Mesendoderm (in vitro differentiated cells): ENCODE measurements around the gene DMP1. TPM values are rescaled to one million over a fixed set of nuclear protein-coding genes. Genes with fewer than 3 reads are reported as not detected.

Experiments used
- DNase-seq: peaks from one replicate; pipeline ENCODE4 v3.0.0; 2013
- H2AK5ac ChIP-seq: 2 replicates; pipeline ENCODE4 v1.6.1; 2013; ENCODE audit warnings: low read length, inconsistent platforms
- H2BK120ac ChIP-seq: 2 replicates; pipeline ENCODE4 v1.6.1; 2013; ENCODE audit warnings: low read depth, mild to moderate bottlenecking, low read length, moderate library complexity, mixed read lengths
- H2BK15ac ChIP-seq: replicated peaks from 2 replicates; pipeline ENCODE4 v1.6.1; 2013; ENCODE audit warnings: low read depth, mild to moderate bottlenecking, moderate library complexity
- H2BK5ac ChIP-seq: 2 replicates; pipeline ENCODE4 v1.6.1; 2013; ENCODE audit warnings: low read length, inconsistent platforms
- H3K18ac ChIP-seq: 2 replicates; pipeline ENCODE4 v1.6.1; 2013; ENCODE audit warnings: mild to moderate bottlenecking, low read length, mixed read lengths
- H3K23ac ChIP-seq: one replicate; pipeline ENCODE4 v1.6.1; 2013; ENCODE audit warnings: low read length
- H3K27ac ChIP-seq: 2 replicates; pipeline ENCODE4 v1.5.1; 2013; ENCODE audit warnings: low read depth, mild to moderate bottlenecking, inconsistent platforms, low read length, moderate library complexity
- H3K27me3 ChIP-seq: 2 replicates; pipeline ENCODE4 v1.6.1; 2013; ENCODE audit warnings: low read length, control low read depth, mild to moderate bottlenecking, inconsistent platforms; ENCODE audit not compliant: insufficient read depth, poor library complexity
- H3K36me3 ChIP-seq: 2 replicates; pipeline ENCODE4 v1.6.1; 2013; ENCODE audit warnings: low read length, inconsistent platforms; ENCODE audit not compliant: control insufficient read depth, insufficient read depth
- H3K4ac ChIP-seq: one replicate; pipeline ENCODE4 v1.6.1; 2013; ENCODE audit warnings: low read depth, mild to moderate bottlenecking, low read length, moderate library complexity
- H3K4me1 ChIP-seq: 2 replicates; pipeline ENCODE4 v1.6.1; 2013; ENCODE audit warnings: low read depth, low read length, inconsistent platforms; ENCODE audit not compliant: control insufficient read depth
- H3K4me2 ChIP-seq: 2 replicates; pipeline ENCODE4 v1.6.1; 2013; ENCODE audit warnings: low read length
- H3K4me3 ChIP-seq: 2 replicates; pipeline ENCODE4 v1.5.1; 2013; ENCODE audit warnings: mild to moderate bottlenecking, low read length
- H3K56ac ChIP-seq: one replicate; pipeline ENCODE4 v1.6.1; 2013; ENCODE audit warnings: low read length
- H3K79me1 ChIP-seq: 2 replicates; pipeline ENCODE4 v1.6.1; 2013; ENCODE audit warnings: low read length, inconsistent platforms
- H3K79me2 ChIP-seq: 2 replicates; pipeline ENCODE4 v1.6.1; 2013; ENCODE audit warnings: mild to moderate bottlenecking, low read length; ENCODE audit not compliant: control insufficient read depth, insufficient read depth
- H3K9ac ChIP-seq: 2 replicates; pipeline ENCODE4 v1.6.1; 2013; ENCODE audit warnings: low read length, inconsistent platforms
- H4K5ac ChIP-seq: one replicate; pipeline ENCODE4 v1.6.1; 2013; ENCODE audit warnings: low read length
- H4K8ac ChIP-seq: one replicate; pipeline ENCODE4 v1.6.1; 2013; ENCODE audit warnings: low read depth, mild to moderate bottlenecking, control low read depth, low read length, moderate library complexity
- WGBS: extraction: QIAGEN DNeasy Blood & Tissue Kit; methylation state at CpG from one replicate; pipeline ENCODE4 v1.1.7; 2013; ENCODE audit warnings: low lambda C conversion rate, missing lambda C conversion rate; ENCODE audit not compliant: insufficient coverage; ENCODE audit errors: extremely low coverage; 5-methylcytosine and 5-hydroxymethylcytosine counted together
- polyA plus RNA-seq, 2 experiments: library from polyadenylated mRNA; stranded (reverse); fragments of 200-250 nt; gene quantifications; one replicate each; pipeline ENCODE4 v1.2.3, GENCODE V29; 2013

Gene DMP1
- 0.20 TPM for polyA plus RNA-seq (2013, experiment 1 of 2)
- polyA plus RNA-seq (2013, experiment 2 of 2): 0.24 TPM

GRCh38 chr4:87649980-87650379 lies at the start of gene DMP1:
Gene DMP1, plus strand, starts transcription at chr4:87650280. Its CDS starts 6,213 bp downstream, at chr4:87656493.
- Histone ChIP-seq H3K9ac (no peak within 1 kb of the TSS), H3K4ac (no peak within 1 kb of the TSS), H3K27ac (no peak within 1 kb of the TSS), H3K4me3 (no peak within 1 kb of the TSS), H3K56ac (no peak within 1 kb of the TSS), H3K36me3 (no peaks in the 10 kb centered on the region), H3K79me2 (no peaks in the 10 kb centered on the region), H3K4me2 (no peak within 1 kb of the TSS), H2BK15ac (no peak within 1 kb of the TSS), H2BK120ac (no peak within 1 kb of the TSS), H4K5ac (no peak within 1 kb of the TSS), H2AK5ac (no peak within 1 kb of the TSS), H3K79me1 (no peaks in the 10 kb centered on the region), H3K23ac (no peak within 1 kb of the TSS), H3K4me1 (peaks cover 4% of the 10 kb centered on the region), H3K27me3 (no peaks in the 10 kb centered on the region), H3K18ac (peak within 1 kb of the TSS; percentile 47), H4K8ac (no peak within 1 kb of the TSS), H2BK5ac (no peak within 1 kb of the TSS)
- no peak for DNase-seq
- no CpG with 5 or more reads among the region's 3 CpGs for WGBS

- no peak overlapping the region for H3K4ac ChIP-seq
- H3K79me2 ChIP-seq: no peaks in the 10 kb centered on the region
- no peak overlapping the region for H3K9ac ChIP-seq
- no peak overlapping the region for H3K4me2 ChIP-seq
- H3K27me3 ChIP-seq: no peaks in the 10 kb centered on the region
- no peak overlapping the region for H4K8ac ChIP-seq
- H3K18ac ChIP-seq: no peak overlapping the region
- no peaks in the 10 kb centered on the region for H3K79me1 ChIP-seq
- H3K23ac ChIP-seq: no peak overlapping the region
- no peak overlapping the region for H2BK120ac ChIP-seq
- H3K4me3 ChIP-seq: no peak overlapping the region
- H3K56ac ChIP-seq: no peak overlapping the region
- DNase-seq: no peak
- no peak overlapping the region for H2BK15ac ChIP-seq
- no peaks in the 10 kb centered on the region for H3K4me1 ChIP-seq
- no peak overlapping the region for H2AK5ac ChIP-seq
- no peak overlapping the region for H2BK5ac ChIP-seq
- H4K5ac ChIP-seq: no peak overlapping the region
- no peaks in the 10 kb centered on the region for H3K36me3 ChIP-seq
- H3K27ac ChIP-seq: no peak overlapping the region
These were observed 48.7 kb upstream of the DMP1 start for GRCh38 chr4:87601361-87601760.

GRCh38 chr4:87608229-87608628 lies 41.9 kb upstream of the DMP1 start, which contains the start of gene DSPP:
Gene DSPP, plus strand, starts transcription at chr4:87608529. Its CDS starts 2,380 bp downstream, at chr4:87610909.
- Histone ChIP-seq H4K8ac (no peak within 1 kb of the TSS), H3K79me1 (no peaks in the 10 kb centered on the region), H3K27ac (no peak within 1 kb of the TSS), H3K4ac (no peak within 1 kb of the TSS), H2BK15ac (no peak within 1 kb of the TSS), H2BK120ac (no peak within 1 kb of the TSS), H3K18ac (no peak within 1 kb of the TSS), H2AK5ac (no peak within 1 kb of the TSS), H3K23ac (no peak within 1 kb of the TSS), H3K4me1 (no peaks in the 10 kb centered on the region), H3K4me3 (no peak within 1 kb of the TSS), H3K9ac (no peak within 1 kb of the TSS), H2BK5ac (no peak within 1 kb of the TSS), H3K79me2 (no peaks in the 10 kb centered on the region), H3K36me3 (no peaks in the 10 kb centered on the region), H4K5ac (no peak within 1 kb of the TSS), H3K27me3 (no peaks in the 10 kb centered on the region), H3K4me2 (no peak within 1 kb of the TSS), H3K56ac (no peak within 1 kb of the TSS)
- no CpG with 5 or more reads among the region's 4 CpGs for WGBS
- no peak for DNase-seq

GRCh38 chr4:87614292-87614890 lies 35.7 kb upstream of the DMP1 start:
- no peak overlapping the region for H3K27ac ChIP-seq
- no peaks in the 10 kb centered on the region for H3K4me1 ChIP-seq
- no CpG with 5 or more reads among the region's 4 CpGs for WGBS
- H3K4me3 ChIP-seq: no peak overlapping the region
- no peak overlapping the region for H2AK5ac ChIP-seq
- no peaks in the 10 kb centered on the region for H3K79me1 ChIP-seq
- H4K8ac ChIP-seq: no peak overlapping the region
- no peaks in the 10 kb centered on the region for H3K36me3 ChIP-seq
- H4K5ac ChIP-seq: no peak overlapping the region
- no peak overlapping the region for H3K4ac ChIP-seq
- no peak overlapping the region for H2BK15ac ChIP-seq
- H3K18ac ChIP-seq: no peak overlapping the region
- H2BK5ac ChIP-seq: no peak overlapping the region
- no peak overlapping the region for H3K56ac ChIP-seq
- no peak overlapping the region for H3K4me2 ChIP-seq
- H3K79me2 ChIP-seq: no peaks in the 10 kb centered on the region
- H3K23ac ChIP-seq: no peak overlapping the region
- no peak overlapping the region for H3K9ac ChIP-seq
- DNase-seq: no peak
- no peaks in the 10 kb centered on the region for H3K27me3 ChIP-seq
- no peak overlapping the region for H2BK120ac ChIP-seq

- H2BK15ac ChIP-seq: no peak overlapping the region
- H4K8ac ChIP-seq: no peak overlapping the region
- no peaks in the 10 kb centered on the region for H3K36me3 ChIP-seq
- no peak overlapping the region for H3K18ac ChIP-seq
- H3K9ac ChIP-seq: no peak overlapping the region
- H2AK5ac ChIP-seq: no peak overlapping the region
- H2BK5ac ChIP-seq: no peak overlapping the region
- no peaks in the 10 kb centered on the region for H3K27me3 ChIP-seq
- H3K56ac ChIP-seq: no peak overlapping the region
- H3K79me1 ChIP-seq: no peaks in the 10 kb centered on the region
- no peak overlapping the region for H2BK120ac ChIP-seq
- no peaks in the 10 kb centered on the region for H3K4me1 ChIP-seq
- no peak overlapping the region for H3K27ac ChIP-seq
- no peak overlapping the region for H3K23ac ChIP-seq
- H3K4me2 ChIP-seq: no peak overlapping the region
- H3K4me3 ChIP-seq: no peak overlapping the region
- DNase-seq: no peak
- no peak overlapping the region for H3K4ac ChIP-seq
- WGBS: no CpG with 5 or more reads among the region's 9 CpGs
- H4K5ac ChIP-seq: no peak overlapping the region
- no peaks in the 10 kb centered on the region for H3K79me2 ChIP-seq
These were observed 33.8 kb upstream of the DMP1 start for GRCh38 chr4:87616268-87616667.

GRCh38 chr4:87620086-87620485 lies 30.0 kb upstream of the DMP1 start:
- Histone ChIP-seq H3K4me1 (no peaks in the 10 kb centered on the region), H3K4me2 (no peak overlapping the region), H3K79me1 (no peaks in the 10 kb centered on the region), H3K27ac (no peak overlapping the region), H3K56ac (no peak overlapping the region), H2AK5ac (no peak overlapping the region), H3K27me3 (no peaks in the 10 kb centered on the region), H2BK5ac (no peak overlapping the region), H2BK15ac (no peak overlapping the region), H3K4ac (no peak overlapping the region), H2BK120ac (no peak overlapping the region), H3K79me2 (no peaks in the 10 kb centered on the region), H4K8ac (no peak overlapping the region), H3K4me3 (no peak overlapping the region), H4K5ac (no peak overlapping the region), H3K9ac (no peak overlapping the region), H3K36me3 (no peaks in the 10 kb centered on the region), H3K18ac (no peak overlapping the region), H3K23ac (no peak overlapping the region)
- DNase-seq: no peak
- WGBS: no CpG with 5 or more reads among the region's 6 CpGs
